KOPT-K1 (cell line): ENCODE measurements around the gene SEMA6B.
"Not testable (repeated sequence)": the region's sequence is repeated elsewhere in the genome, so short reads cannot be mapped to it uniquely, and the experiment has no call there.

Experiments
- H3K27ac ChIP-seq: fragments of 200-600 bp; sonication (generic); 2 replicates; pipeline ENCODE4 v1.5.1; 2016; ENCODE audit warnings: antibody characterized with exemption, mild to moderate bottlenecking, low read depth, low read length; ENCODE audit not compliant: poor library complexity, severe bottlenecking
- H3K36me3 ChIP-seq: fragments of 200-600 bp; sonication (generic); 2 replicates; pipeline ENCODE4 v1.5.1; 2017; ENCODE audit warnings: antibody characterized with exemption, mild to moderate bottlenecking, low read length, moderate library complexity; ENCODE audit not compliant: insufficient read depth
- H3K9me3 ChIP-seq: fragments of 200-600 bp; sonication (generic); 2 replicates; pipeline ENCODE4 v1.5.1; 2017; ENCODE audit warnings: antibody characterized with exemption, low read length, mild to moderate bottlenecking; ENCODE audit not compliant: insufficient read depth, poor library complexity, severe bottlenecking

The SEMA6B gene

DNA sequence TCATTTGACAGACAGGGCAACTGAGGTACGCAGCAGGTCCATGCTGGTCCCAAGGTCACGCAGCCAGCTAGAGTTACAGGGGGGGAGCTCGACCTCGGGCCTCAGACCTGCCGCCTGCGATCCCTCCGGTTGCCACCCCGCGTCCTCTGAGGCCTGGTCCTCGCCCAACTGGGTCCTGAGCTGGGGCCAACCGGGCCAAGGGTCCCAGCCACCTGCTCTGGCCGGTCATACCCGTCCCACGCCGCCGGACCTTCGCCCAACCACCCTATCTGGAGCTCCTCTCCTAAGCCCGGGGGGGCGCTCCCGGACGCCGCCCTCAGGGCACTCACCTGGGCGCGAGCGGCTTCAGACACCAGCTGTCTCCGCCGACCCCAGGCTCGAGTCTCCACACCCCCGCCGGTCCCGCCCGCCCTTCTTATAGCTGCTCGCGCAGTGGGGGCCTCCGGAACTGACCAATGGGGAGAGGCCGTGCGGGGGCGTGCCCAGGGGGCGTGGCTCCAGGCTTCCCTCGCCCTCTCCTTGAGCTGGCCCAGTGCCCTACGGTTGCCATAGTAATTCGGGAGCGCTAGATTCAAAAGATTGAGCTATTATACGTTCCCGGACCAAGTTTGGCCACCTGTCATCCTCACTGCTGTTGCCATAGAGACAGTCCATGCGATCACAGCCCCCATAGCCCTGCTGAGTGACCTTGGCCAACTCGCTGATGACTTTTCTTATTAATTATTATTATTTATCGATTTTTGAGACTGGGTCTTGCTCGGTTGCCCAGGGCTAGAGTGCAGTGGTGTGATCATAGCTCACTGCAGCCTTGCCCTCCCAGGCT lies 24.4 kb downstream of the SEMA6B start, which contains the start of gene PLIN5:
PLIN5 (minus strand) TSS at position 389 of the 823 bp plus-strand sequence. CDS start 1,150 bp downstream, outside the sequence.
- no peak within 1 kb of the TSS for H3K27ac ChIP-seq
- no peaks in the 10 kb centered on the region for H3K9me3 ChIP-seq
- no peaks in the 10 kb centered on the region for H3K36me3 ChIP-seq

DNA sequence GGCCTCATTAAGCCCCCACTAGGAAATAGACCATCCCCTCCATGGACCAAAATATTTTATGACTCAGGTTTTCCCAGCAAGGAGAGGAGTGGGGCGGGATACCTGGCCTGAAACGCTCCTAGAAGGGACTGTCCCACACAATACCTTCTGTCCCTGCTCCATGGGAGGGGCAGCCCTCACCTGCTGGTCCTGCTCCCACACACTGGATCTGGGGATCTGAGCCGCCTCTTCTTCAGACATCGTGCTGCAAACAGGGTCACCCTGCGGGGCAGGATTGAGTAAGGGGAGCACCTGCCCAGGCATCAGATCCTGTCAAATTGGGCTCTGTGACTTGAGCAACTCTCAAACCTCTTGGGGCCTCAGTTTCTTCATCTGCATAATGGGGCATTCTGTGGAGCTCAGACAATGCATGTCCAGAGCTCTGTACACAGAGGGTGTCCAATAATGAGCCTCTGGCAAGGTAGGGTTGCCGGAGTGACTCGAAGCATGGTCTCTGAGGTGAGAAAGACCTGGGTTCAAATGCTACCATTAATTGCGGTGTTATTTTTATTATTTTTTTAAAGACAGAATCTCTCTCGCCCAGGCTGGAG lies 25.6 kb downstream of the SEMA6B start:
- H3K36me3 ChIP-seq = no peaks in the 10 kb centered on the region
- no peak overlapping the region for H3K27ac ChIP-seq
- H3K9me3 ChIP-seq = no peaks in the 10 kb centered on the region

DNA sequence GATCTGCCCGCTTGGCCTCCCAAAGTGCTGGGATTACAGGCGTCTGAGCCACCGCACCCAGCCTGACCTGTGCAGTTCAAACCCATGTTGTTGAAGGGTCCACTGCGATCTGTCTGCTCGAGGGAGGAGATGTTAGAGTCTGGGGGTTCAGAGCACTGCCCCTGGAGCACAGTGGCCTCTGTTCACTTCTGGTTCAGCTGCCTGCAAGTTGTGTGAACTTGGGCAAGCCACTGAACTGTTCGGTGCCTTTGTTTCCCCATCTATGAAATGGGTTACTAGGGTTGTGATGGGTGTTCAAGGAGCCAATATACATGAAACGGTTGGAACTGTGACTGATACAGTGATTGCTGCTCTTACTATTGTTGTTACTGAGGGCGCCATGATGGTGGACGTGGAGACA lies 26.1 kb downstream of the SEMA6B start:
- Histone ChIP-seq H3K9me3 (no peaks in the 10 kb centered on the region), H3K36me3 (no peaks in the 10 kb centered on the region), H3K27ac (no peak overlapping the region)

- Histone ChIP-seq H3K27ac (no peak overlapping the region), H3K36me3 (no peaks in the 10 kb centered on the region), H3K9me3 (no peaks in the 10 kb centered on the region)
Observed at GRCh38 chr19:4531562-4532165, 27.8 kb downstream of the SEMA6B start.

- no peak overlapping the region for H3K27ac ChIP-seq
- H3K9me3 ChIP-seq = no peaks in the 10 kb centered on the region
- no peaks in the 10 kb centered on the region for H3K36me3 ChIP-seq
Observed at GRCh38 chr19:4529924-4530522, 29.5 kb downstream of the SEMA6B start.

DNA sequence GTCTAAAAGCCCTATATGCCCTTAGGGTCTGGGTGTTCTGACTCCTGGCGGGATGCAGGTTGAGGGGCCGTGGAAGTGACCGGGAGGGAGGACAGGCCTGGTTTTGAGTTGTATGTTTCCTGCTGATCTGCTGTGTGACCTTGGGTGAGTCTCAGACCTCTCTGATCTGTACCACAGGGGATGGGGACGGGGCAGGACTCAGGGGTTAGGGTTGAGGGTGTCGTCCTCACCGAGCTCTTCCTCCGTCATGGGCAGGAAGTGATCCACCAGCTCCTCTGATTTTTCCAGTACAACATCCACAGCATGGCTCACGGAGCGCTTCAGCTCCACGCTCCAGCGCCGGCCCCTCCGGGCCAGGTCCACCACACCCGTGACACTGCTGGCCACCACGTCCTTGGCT lies 30.6 kb downstream of the SEMA6B start:
- Histone ChIP-seq H3K9me3 (no peaks in the 10 kb centered on the region), H3K27ac (no peak overlapping the region), H3K36me3 (no peaks in the 10 kb centered on the region)

GRCh38 chr19:4527377-4527776 lies 32.1 kb downstream of the SEMA6B start:
- H3K27ac ChIP-seq, H3K9me3 ChIP-seq, H3K36me3 ChIP-seq: not testable (repeated sequence)

DNA sequence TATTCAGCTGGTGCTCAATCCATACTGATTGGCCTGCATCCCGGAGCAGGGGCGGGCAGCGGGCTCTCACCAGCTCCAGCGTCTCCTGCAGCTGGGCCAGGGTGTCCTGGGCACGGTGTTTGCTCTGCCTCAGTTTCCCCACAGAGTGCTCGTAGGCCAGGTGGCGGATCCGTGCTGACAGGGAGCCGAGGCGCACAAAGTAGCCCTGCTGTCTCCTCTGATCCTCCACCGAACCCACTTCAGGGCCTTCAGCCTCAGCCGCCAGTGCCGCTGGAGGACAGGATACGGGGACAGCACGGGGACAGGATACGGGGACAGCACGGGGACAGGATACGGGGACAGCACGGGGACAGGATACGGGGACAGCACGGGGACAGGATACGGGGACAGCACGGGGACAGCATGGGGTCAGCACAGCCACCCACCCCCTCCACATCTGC lies 33.9 kb downstream of the SEMA6B start:
- H3K36me3 ChIP-seq = no peaks in the 10 kb centered on the region
- no peaks in the 10 kb centered on the region for H3K9me3 ChIP-seq
- H3K27ac ChIP-seq = no peak overlapping the region

DNA sequence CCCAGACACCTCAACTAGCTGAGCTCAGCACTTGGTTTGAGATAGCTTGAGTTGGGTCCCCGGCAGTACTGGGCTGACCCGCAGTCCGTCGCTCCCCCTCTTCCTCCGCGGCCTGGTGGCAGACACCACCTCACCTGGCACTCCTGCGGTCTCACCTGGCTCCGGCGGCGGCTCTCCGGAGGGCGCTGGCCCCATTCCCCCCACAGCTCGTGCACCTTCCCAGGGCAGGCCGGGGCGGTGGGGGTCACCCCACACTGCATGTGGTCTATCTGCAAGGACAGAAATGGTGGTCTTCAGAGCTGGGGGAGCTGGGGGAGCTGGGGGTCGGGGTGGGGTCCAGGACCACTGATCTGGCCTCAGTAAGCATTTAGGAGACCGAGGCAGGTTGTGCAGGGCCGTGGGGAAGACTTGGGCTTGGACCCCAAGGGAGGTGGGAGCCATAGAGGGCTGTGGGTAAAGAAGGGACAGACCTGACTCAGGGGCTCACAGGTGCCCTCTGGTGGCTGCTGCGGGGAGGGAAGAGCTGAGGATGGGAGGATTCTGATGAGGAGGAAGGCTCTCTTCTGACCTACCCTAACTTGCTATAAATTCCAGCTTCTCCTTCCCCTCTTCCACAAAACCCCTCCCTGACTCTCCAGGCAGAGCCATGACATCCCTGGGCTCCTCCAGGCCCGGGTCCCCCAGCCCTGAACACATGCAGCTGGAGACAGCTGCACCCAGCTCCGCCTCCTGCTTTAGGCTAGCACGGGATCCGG lies 34.5 kb downstream of the SEMA6B start:
- Histone ChIP-seq H3K27ac (no peak overlapping the region), H3K36me3 (no peaks in the 10 kb centered on the region), H3K9me3 (no peaks in the 10 kb centered on the region)

- no peaks in the 10 kb centered on the region for H3K9me3 ChIP-seq
- no peak overlapping the region for H3K27ac ChIP-seq
- H3K36me3 ChIP-seq = no peaks in the 10 kb centered on the region
Observed at GRCh38 chr19:4523306-4524110, 36.0 kb downstream of the SEMA6B start.

GRCh38 chr19:4522291-4523002 lies 37.0 kb downstream of the SEMA6B start:
- Histone ChIP-seq H3K27ac (no peak overlapping the region), H3K36me3 (no peaks in the 10 kb centered on the region), H3K9me3 (no peaks in the 10 kb centered on the region)

- Histone ChIP-seq H3K27ac (no peak overlapping the region), H3K9me3 (no peaks in the 10 kb centered on the region), H3K36me3 (no peaks in the 10 kb centered on the region)
Observed at GRCh38 chr19:4521888-4522242, 37.6 kb downstream of the SEMA6B start.

- no peaks in the 10 kb centered on the region for H3K9me3 ChIP-seq
- no peak overlapping the region for H3K27ac ChIP-seq
- no peaks in the 10 kb centered on the region for H3K36me3 ChIP-seq
Observed at GRCh38 chr19:4521170-4521887, 38.2 kb downstream of the SEMA6B start.
